ENCODE measurements around the gene SH3RF3.

The SH3RF3 gene

GRCh38 chr2:109231996-109232705 lies 103.1 kb downstream of the SH3RF3 start:
- TF ChIP-seq CTCF (IDR thresholded peaks at IDR 0.05) = no peak

GRCh38 chr2:109232909-109233308 lies 103.9 kb downstream of the SH3RF3 start:
- peaks cover 4% of the 10 kb centered on the region for H3K4me1 ChIP-seq
- no peaks in the 10 kb centered on the region for H3K79me2 ChIP-seq
- H3K4me2 ChIP-seq (ENCODE audit: low read length) = no peak overlapping the region
- no peak overlapping the region for H3K27ac ChIP-seq
- no peaks in the 10 kb centered on the region for H3K36me3 ChIP-seq (ENCODE audit: control insufficient read depth, insufficient read depth, low read length)
- H3K9ac ChIP-seq = no peak overlapping the region
- H3K9me3 ChIP-seq (ENCODE audit: control insufficient read depth, low read length) = no peaks in the 10 kb centered on the region
- no peak overlapping the region for H3K4me3 ChIP-seq (ENCODE audit: low read depth, low read length)
- no peak overlapping the region for H2AFZ ChIP-seq
- TF ChIP-seq CTCF (IDR thresholded peaks at IDR 0.05) = no peak
- no peaks in the 10 kb centered on the region for H3K27me3 ChIP-seq (ENCODE audit: control insufficient read depth, insufficient read depth, low read length)

More at GRCh38 chr2:109231996-109232705, 103.1 kb downstream of the SH3RF3 start:
- H2AFZ ChIP-seq = no peak overlapping the region
- no peak overlapping the region for H3K27ac ChIP-seq
- H3K4me2 ChIP-seq (ENCODE audit: low read length) = no peak overlapping the region
- H3K36me3 ChIP-seq (ENCODE audit: control insufficient read depth, insufficient read depth, low read length) = no peaks in the 10 kb centered on the region
- no peak overlapping the region for H3K4me3 ChIP-seq (ENCODE audit: low read depth, low read length)
- no peak overlapping the region for H3K9ac ChIP-seq
- H3K4me1 ChIP-seq = no peaks in the 10 kb centered on the region
- H3K79me2 ChIP-seq = no peaks in the 10 kb centered on the region
- no peaks in the 10 kb centered on the region for H3K9me3 ChIP-seq (ENCODE audit: control insufficient read depth, low read length)
- no peaks in the 10 kb centered on the region for H3K27me3 ChIP-seq (ENCODE audit: control insufficient read depth, insufficient read depth, low read length)

- no peaks in the 10 kb centered on the region for H3K36me3 ChIP-seq (ENCODE audit: control insufficient read depth, insufficient read depth, low read length)
- no peaks in the 10 kb centered on the region for H3K27me3 ChIP-seq (ENCODE audit: control insufficient read depth, insufficient read depth, low read length)
- H3K9me3 ChIP-seq (ENCODE audit: control insufficient read depth, low read length) = no peaks in the 10 kb centered on the region
- H2AFZ ChIP-seq = no peak overlapping the region
- no peak overlapping the region for H3K4me2 ChIP-seq (ENCODE audit: low read length)
- no peak overlapping the region for H3K4me3 ChIP-seq (ENCODE audit: low read depth, low read length)
- no peak overlapping the region for H3K9ac ChIP-seq
- H3K79me2 ChIP-seq = no peaks in the 10 kb centered on the region
- TF ChIP-seq CTCF (IDR thresholded peaks at IDR 0.05) = no peak
- no peak overlapping the region for H3K27ac ChIP-seq
- H3K4me1 ChIP-seq = peaks cover 4% of the 10 kb centered on the region
Measured at GRCh38 chr2:109233643-109234042, 104.6 kb downstream of the SH3RF3 start.

- H3K4me3 ChIP-seq (ENCODE audit: low read depth, low read length) = no peak overlapping the region
Measured at GRCh38 chr2:109234355-109234754, 105.3 kb downstream of the SH3RF3 start.

More at GRCh38 chr2:109234355-109234754, 105.3 kb downstream of the SH3RF3 start:
- peaks cover 4% of the 10 kb centered on the region for H3K4me1 ChIP-seq
- no peak for TF ChIP-seq CTCF (IDR thresholded peaks at IDR 0.05)
- H3K9ac ChIP-seq = no peak overlapping the region
- no peaks in the 10 kb centered on the region for H3K79me2 ChIP-seq
- H3K36me3 ChIP-seq (ENCODE audit: control insufficient read depth, insufficient read depth, low read length) = no peaks in the 10 kb centered on the region
- H2AFZ ChIP-seq = no peak overlapping the region
- H3K4me2 ChIP-seq (ENCODE audit: low read length) = no peak overlapping the region
- no peaks in the 10 kb centered on the region for H3K27me3 ChIP-seq (ENCODE audit: control insufficient read depth, insufficient read depth, low read length)
- H3K27ac ChIP-seq = no peak overlapping the region
- no peaks in the 10 kb centered on the region for H3K9me3 ChIP-seq (ENCODE audit: control insufficient read depth, low read length)
